Brain pericyte (primary cell): ENCODE results near the gene DRC3.
"Not testable (repeated sequence)": the region's sequence is repeated elsewhere in the genome, so short reads cannot be mapped to it uniquely, and the experiment has no call there.

Source experiments
- DNase-seq: peaks from one replicate; pipeline ENCODE4 v3.0.0-alpha.2; 2012; ENCODE audit warnings: low read depth, low spot score

Gene DRC3

DNA sequence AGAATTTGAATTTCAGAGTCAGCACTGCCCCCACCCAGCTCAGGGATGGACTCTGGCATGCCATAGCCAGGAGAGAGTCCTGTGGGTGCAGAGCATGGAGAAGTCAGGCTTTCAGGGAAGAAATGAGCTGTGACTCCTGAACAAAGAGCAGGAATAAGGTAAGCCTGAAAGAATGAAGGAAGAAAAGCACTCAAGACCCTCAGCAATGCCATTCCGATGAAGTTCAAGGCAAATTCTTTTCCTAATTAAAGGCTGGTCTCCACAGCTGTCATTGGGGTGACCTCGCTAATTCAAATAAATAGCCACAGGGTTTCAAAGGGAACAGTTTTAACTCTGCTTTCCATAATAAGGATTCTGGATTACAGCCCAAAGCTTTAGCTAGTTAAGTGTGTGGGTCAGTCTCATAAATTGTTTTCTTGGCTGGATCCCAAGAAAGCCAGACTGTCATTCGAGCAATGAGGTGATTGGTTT lies 32.2 kb upstream of the DRC3 start:
- DNase-seq: no peak

DNA sequence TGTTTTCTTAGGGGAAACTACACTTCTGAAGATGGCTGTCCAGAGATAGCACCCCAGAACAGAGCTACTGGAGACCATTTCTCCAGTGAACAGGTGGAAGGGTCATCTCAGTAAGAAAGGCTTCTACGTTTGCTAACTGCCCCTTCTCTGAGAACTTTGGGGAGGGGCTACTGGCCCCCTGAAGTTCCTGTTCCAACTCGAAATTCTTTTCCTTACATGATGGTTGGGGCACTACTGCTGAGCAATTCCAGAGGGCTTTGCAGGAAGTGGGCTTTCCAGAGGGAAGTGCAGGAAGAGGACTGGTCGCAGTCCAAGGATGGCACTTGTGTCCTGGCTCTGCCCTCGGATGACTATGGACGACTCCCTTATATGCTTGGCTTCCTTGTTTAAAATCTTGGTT lies 31.6 kb upstream of the DRC3 start:
- DNase-seq: no peak

DNA sequence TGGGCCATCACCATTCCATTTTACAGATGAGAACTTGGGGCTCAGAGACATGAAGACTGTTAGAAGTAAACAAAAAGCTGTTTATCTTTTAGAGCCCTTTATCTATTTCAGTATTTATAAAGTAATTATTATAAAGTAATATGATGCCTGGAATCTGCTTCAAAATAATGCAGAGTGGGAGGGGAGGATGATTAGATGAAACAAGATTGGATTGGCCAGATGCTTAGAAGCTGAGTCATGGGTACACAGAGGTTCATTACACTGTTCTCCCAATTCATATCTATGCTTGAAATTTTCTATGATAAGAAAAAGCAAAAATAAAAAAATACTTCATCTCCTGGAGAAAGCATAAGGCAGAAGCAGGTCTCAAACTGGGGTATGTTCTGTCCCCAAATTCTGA lies 29.8 kb upstream of the DRC3 start:
- no peak for DNase-seq

DNA sequence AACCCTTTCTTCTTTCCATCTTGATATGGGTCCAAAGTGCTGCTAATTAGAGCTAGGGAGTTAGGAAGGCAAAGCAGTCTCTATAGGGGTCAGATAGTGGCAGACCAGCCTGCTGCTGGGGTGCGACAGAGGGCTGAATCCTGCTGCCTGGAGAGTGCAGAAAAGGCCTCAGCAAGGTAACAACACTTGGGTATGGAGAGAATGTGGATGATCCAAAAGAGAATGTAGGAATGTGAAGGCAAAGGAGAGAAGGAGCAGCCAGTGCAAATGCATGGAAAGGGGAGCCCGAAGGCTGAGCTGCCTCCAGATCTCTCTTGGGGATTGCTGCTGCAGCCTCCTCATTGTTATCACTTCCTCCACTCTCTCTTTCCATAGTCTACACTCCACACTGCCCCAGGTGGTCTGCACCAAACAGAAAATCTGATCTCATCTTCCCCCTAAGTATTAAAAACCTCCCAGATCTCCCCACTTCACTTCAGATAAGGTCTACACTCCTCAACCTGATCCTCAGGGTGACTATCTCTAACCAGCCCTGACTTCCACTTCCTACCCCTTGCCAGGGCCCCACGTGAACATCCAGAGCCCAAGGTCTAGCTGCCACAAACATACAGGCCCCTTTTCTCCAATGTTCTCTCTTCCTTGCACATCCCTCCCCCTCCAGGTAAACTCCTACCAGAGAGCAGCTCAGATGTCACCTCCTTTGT lies 29.2 kb upstream of the DRC3 start:
- DNase-seq: no peak

- DNase-seq: no peak
Measured at GRCh38 chr17:17944242-17944641, 28.4 kb upstream of the DRC3 start.

DNA sequence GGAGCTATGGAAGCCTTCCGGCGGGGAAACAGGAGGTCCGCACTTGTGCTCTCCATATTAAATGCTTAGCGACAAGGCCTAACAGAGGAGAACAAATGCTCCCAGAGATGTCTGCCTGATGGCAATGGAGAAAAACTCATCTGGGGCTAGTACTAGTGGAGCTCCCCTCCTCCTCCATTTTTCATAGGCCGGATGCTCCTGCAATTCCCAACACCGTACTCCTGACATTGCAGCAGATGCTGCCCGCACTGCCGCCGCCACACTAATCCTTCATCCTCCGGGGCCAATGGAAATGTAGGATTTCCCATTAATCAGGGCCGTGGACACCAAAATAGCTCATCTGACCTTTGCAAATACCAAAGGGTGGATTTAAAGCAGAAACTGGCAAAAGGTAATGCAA lies 27.9 kb upstream of the DRC3 start:
- DNase-seq: no peak

DNA sequence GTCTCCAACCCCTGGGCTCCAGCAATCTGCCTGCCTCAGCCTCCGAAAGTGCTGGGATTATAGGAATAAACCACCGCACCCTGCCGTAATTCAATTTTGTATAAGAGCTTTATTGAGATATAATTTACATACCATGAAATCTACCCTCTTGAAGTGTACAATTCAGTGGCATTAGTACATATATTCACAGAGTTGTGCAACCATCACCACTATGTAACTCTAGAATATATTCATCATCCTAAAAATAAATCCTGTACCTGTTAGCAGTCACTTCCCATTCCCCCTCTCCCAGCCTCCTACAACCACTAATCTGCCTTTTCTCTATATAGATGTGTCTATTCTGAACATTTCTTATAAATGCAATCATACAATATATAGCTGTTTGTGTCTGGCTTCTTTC lies 26.6 kb upstream of the DRC3 start:
- DNase-seq: no peak

GRCh38 chr17:17947309-17947708 lies 25.4 kb upstream of the DRC3 start:
- no peak for DNase-seq

DNA sequence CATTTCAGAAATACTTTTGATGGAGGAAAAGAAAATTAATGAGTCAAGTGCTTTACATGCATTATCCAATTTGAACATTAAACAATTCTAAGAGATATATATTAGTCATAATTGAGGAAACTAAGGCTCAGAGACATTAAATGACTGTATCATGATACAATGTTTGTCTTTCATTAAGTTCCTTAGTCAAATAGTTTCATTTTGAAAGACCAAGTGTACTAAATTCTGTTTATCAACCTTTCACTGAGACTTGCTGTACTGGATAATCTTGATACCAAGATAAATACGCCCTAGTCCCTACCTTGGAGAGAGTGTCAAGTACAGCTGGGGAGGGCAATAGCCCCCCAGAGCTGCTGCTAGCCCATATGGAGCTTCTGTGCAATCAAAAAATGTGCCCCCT lies 24.7 kb upstream of the DRC3 start:
- no peak for DNase-seq

- DNase-seq: no peak
Measured at GRCh38 chr17:17950347-17950746, 22.3 kb upstream of the DRC3 start.

DNA sequence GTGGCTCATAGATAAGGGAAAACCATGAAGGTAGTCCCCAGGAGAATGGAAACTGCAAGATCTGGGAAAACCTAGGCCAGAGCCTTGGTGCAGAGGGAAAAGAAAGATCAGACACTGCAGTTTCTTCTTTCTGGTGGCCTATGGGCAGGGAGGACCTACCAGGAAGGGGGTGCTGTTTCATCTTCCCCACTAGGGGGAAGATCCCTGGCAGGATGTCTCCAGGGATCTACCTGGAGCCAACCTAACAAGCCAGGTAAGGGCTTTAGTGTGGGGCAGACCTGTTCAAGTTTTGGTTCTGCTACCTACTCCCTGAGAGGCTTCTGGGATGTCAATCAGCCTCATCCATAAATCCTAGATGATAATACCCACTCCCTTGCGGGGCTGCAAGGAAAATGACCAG lies 21.9 kb upstream of the DRC3 start:
- no peak for DNase-seq

DNA sequence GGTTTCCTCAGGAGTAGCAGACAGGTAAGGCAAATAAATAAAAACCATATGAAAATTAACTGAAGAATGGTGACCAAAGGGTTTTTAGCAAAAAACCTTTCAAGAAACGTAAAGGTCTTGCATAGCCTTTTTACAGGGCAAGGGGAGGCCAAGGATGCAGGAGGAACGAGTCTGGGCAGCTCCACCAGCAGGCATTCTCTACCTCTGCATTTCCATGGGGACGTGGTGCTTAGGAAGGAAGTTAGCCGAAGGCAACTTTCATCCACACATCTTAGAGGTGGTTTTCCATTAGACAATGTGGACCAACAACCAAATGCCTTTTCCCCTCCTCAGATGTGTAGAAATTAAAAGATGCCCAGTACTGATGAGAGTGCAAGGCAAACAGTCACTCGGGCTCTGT lies 21.1 kb upstream of the DRC3 start:
- DNase-seq: no peak

DNA sequence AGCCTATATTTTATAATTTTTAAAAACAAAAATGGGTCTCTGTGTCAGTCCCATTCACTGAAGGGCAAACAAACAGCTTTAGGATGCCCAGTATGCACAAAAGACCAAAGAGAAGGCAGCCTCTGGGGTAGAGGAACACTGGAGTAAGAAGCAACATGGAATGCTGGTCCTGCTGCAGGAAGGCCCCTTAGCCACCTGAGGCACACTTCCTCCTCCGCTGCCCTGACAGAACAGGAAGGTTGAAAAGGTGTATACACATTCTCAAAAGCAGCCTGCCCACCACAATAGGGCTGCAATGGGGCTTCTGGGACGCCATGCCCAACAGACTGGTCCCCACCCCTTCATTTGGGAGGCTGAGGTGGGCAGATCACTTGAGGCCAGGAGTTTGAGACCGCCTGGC lies 20.0 kb upstream of the DRC3 start:
- no peak for DNase-seq

- DNase-seq: no peak
Measured at GRCh38 chr17:17954079-17954478, 18.6 kb upstream of the DRC3 start.

DNA sequence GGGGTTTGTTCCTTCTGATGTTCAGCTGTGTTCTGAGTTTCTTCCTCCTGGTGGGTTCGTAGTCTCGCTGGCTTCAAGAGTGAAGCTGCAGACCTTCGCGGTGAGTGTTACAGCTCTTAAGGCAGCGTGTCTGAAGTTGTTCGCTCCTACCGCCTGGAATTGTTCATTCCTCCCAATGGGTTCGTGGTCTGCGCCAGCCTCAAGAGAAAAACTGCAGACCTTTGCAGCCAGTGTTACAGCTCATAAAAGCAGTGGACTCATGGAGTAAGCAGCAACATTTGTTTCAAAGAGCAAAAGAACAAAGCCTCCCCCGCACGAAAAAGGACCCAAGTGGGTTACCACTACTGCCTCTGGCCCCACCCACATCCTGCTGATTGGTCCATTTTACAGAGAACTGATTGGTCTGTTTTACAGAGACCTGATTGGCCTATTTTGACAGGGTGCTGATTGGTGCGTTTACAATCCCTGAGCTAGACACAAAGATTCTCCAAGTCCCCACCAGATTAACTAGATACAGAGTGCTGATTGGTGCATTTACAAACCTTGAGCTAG lies 16.8 kb upstream of the DRC3 start:
- not testable (repeated sequence) for DNase-seq

DNA sequence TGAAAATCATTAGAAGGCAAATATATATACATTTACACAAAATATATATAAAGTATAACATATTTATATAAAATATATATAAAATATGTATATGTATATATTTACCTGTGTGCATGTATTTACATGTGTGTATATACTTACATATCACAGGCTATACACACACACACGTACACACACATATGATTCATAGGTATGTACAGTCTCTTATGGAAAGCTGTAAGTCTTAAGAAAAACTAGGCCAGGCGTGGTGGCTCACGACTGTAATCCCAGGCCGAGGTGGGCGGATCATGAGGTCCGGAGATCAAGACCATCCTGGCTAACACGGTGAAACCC lies 15.1 kb upstream of the DRC3 start:
- DNase-seq: no peak

GRCh38 chr17:17958982-17959381 lies 13.7 kb upstream of the DRC3 start:
- DNase-seq: no peak

- no peak for DNase-seq
Measured at GRCh38 chr17:17959520-17960361, 12.9 kb upstream of the DRC3 start.

DNA sequence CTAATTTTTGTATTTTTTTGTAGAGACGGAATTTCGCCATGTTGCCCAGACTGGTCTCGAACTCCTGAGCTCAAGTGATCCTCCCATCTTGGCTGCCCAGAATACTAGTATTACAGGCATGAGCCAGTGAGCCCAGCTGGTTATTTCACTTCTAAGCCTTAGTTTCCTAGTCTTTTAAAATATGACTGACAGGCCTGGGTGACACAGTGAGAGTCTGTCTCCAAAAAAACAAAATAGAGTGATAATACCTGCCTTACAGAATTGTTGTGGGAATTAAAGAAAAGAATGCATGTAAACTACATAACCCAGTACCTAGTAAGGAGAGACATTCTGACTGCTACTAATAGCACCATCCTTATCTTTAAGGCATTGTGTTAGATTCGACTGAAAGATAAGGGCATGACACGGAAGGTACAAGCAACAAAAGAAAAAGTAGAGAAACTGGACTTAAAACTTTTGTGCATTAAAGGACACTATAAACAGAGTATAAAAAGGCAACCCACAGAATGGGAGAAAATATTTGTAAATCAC lies 12.1 kb upstream of the DRC3 start:
- no peak for DNase-seq

DNA sequence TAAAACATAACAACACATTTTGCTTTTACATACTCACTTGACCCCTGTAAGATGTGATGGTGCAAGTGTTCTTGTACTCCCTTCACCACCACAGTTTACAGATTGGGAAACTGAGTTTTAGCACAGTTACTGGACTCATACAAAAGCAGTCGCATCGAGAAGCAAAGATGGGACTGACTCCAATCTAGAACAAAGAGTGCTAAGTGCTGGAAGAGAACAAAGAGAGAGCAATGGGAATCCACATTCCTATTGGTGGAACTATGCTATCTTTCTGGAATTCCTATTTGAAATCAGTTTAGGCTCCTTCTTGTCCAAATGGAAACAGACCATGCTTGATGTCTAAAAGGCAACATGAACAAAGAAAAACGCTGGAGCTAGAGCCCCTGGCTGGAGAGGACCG lies 9.6 kb upstream of the DRC3 start:
- no peak for DNase-seq

- no peak for DNase-seq
Measured at GRCh38 chr17:17963694-17964436, 8.8 kb upstream of the DRC3 start.

- DNase-seq: no peak
Measured at GRCh38 chr17:17964710-17965109, 8.0 kb upstream of the DRC3 start.
